H1 (cell line): ENCODE results near the gene MCM8.

Experiments used
- ASH2L ChIP-seq: fragments of 200-600, 300-600 bp; sonication (generic); IDR thresholded peaks from one replicate; pipeline ENCODE4 v1.7.1; 2017; ENCODE audit warnings: low read length
- EP300 ChIP-seq, 2 experiments: IDR thresholded peaks; 1 replicate in 1 of 2; 2 replicates in 1 of 2; pipeline ENCODE4 v1.6.1; 2011 to 2012; ENCODE audit warnings: low read depth in 2 of 2, low read length in 2 of 2, mild to moderate bottlenecking in 2 of 2, borderline replicate concordance in 1 of 2, inconsistent platforms in 1 of 2, moderate library complexity in 1 of 2
- FOSL1 ChIP-seq: IDR thresholded peaks from 2 replicates; pipeline ENCODE4 v1.6.1; 2011; ENCODE audit warnings: mild to moderate bottlenecking, low read depth, low read length, moderate library complexity; ENCODE audit not compliant: insufficient read depth
- HDAC2 ChIP-seq, 2 experiments: fragments of 300-600 bp in 1 of 2; sonication (generic) in 1 of 2; IDR thresholded peaks; 2 replicates each; pipeline ENCODE4 v1.6.1; 2011 to 2012; ENCODE audit warnings: low read depth in 2 of 2, low read length in 2 of 2, mild to moderate bottlenecking in 2 of 2, moderate library complexity in 2 of 2, borderline replicate concordance in 1 of 2, inconsistent platforms in 1 of 2
- POLR2A ChIP-seq, 2 experiments: IDR thresholded peaks; 1 replicate in 1 of 2; 2 replicates in 1 of 2; pipeline ENCODE4 v1.6.1; 2011; ENCODE audit warnings: low read depth in 2 of 2, low read length in 2 of 2, mild to moderate bottlenecking in 2 of 2; ENCODE audit errors: control extremely low read depth in 1 of 2
- POLR2AphosphoS5 ChIP-seq: IDR thresholded peaks from 2 replicates; pipeline ENCODE4 v1.6.1; 2011; ENCODE audit warnings: low read depth, low read length
- YY1 ChIP-seq: IDR thresholded peaks from 2 replicates; pipeline ENCODE4 v1.6.1; 2011; ENCODE audit warnings: low read depth, mild to moderate bottlenecking, low read length

GRCh38 chr20:5990946-5991345 is 40.5 kb downstream of the MCM8 start:
- TF ChIP-seq ASH2L (no peak), POLR2A (IDR thresholded peaks at IDR 0.05; ENCODE audit: control extremely low read depth in 1 of 2, low read depth in 2 of 2, low read length in 2 of 2) (no peak), HDAC2 (IDR thresholded peaks at IDR 0.05; ENCODE audit: borderline replicate concordance in 1 of 2, low read depth in 2 of 2, low read length in 2 of 2) (no peak), POLR2AphosphoS5 (no peak), EP300 (IDR thresholded peaks at IDR 0.05; ENCODE audit: borderline replicate concordance in 1 of 2, low read depth in 2 of 2, low read length in 2 of 2) (no peak), FOSL1 (no peak), YY1 (no peak)
